Measurements from ENCODE around the gene INVS. TPM values are rescaled to one million over a fixed set of nuclear protein-coding genes. Genes with fewer than 3 reads are reported as not detected.

INVS gene
- total RNA-seq, result 22.3 TPM
- long read RNA-seq, partial matches to known transcripts, result 3 of 12 reads
- long read RNA-seq, other reads (novel, unspliced or antisense), result 7 of 12 reads

GRCh38 chr9:100098887-100099721, at the start of gene INVS, which contains the start of gene ERP44:
Gene INVS, plus strand, starts transcription at chr9:100099243. Its CDS starts 5,279 bp downstream, at chr9:100104522.
Gene ERP44, minus strand, starts transcription at chr9:100099000. Its CDS starts 160 bp downstream, at chr9:100098840.
- peak; percentile 99 for DNase-seq
- H3K27me3 ChIP-seq (ENCODE audit: low read depth), result no peaks in the 10 kb centered on the region
- peak within 1 kb of the TSS; percentile 96 for H3K27ac ChIP-seq
- ATAC-seq, result peak; percentile 99
- intact Hi-C loops (cut with DNase I), result no loop called here
- H3K9me3 ChIP-seq, result no peaks in the 10 kb centered on the region
- H3K4me1 ChIP-seq, result peaks cover 34% of the 10 kb centered on the region
- no peak for TF ChIP-seq CTCF (IDR thresholded peaks at IDR 0.05)
- peak within 1 kb of the TSS; percentile 95 for H3K4me3 ChIP-seq
- H3K36me3 ChIP-seq, result peaks cover 10% of the 10 kb centered on the region

GRCh38 chr9:100049551-100049950, 49.5 kb upstream of the INVS start:
- ATAC-seq (no peak), DNase-seq (no peak)
- Histone ChIP-seq H3K4me1 (no peaks in the 10 kb centered on the region), H3K36me3 (peaks cover 22% of the 10 kb centered on the region), H3K27me3 (ENCODE audit: low read depth) (no peaks in the 10 kb centered on the region), H3K4me3 (no peak overlapping the region), H3K9me3 (no peaks in the 10 kb centered on the region), H3K27ac (no peak overlapping the region)
- intact Hi-C loops (cut with DNase I), result no loop called here
- no peak for TF ChIP-seq CTCF (IDR thresholded peaks at IDR 0.05)

DNA sequence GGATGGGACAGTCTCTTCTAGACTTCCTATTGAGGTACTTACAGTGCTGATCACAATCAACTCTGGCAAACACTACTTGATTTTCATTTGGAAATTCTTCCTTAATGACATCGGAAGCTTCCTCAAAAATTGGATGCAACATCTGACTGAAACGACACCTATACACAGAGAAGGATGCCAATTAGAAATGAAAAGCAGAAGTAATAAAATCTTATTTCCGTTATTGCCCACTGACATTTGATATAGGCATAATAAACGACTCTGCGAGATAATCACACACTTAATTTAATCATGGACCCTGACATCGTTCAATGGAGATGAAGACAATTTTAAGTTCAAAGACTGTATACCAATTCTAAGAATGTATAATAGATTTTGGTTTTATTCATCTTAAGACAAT, 46.7 kb upstream of the INVS start:
- no peaks in the 10 kb centered on the region for H3K27me3 ChIP-seq (ENCODE audit: low read depth)
- no peaks in the 10 kb centered on the region for H3K4me1 ChIP-seq
- DNase-seq (no peak), ATAC-seq (no peak)
- H3K9me3 ChIP-seq, result no peaks in the 10 kb centered on the region
- intact Hi-C loops (cut with DNase I), result no loop called here
- peaks cover 22% of the 10 kb centered on the region for H3K36me3 ChIP-seq
- H3K4me3 ChIP-seq, result no peak overlapping the region
- no peak overlapping the region for H3K27ac ChIP-seq
- TF ChIP-seq CTCF (IDR thresholded peaks at IDR 0.05), result no peak

DNA sequence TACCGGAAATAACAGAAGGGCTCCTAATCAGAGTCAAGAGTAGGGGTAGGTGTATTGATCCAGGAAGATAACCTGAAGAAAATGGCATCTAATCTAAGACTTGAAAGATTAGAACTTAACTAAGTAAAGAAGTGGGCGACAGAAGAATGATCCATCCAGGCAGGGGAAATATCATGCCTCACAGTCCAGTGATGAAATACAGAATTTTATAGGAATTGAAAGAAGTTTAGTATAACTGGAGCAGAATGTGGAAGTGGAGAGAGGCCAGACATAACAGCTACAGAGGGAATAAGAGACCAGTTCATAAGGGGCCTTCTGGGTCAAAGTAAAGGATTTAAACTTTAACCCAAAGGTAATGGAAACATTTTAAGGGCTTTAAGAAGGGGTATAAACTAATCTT, 42.5 kb upstream of the INVS start:
- intact Hi-C loops (cut with DNase I), result no loop called here

GRCh38 chr9:100057624-100058023, 41.4 kb upstream of the INVS start:
- no peak overlapping the region for H3K27ac ChIP-seq
- no peak for TF ChIP-seq CTCF (IDR thresholded peaks at IDR 0.05)
- H3K27me3 ChIP-seq (ENCODE audit: low read depth), result no peaks in the 10 kb centered on the region
- H3K4me1 ChIP-seq, result no peaks in the 10 kb centered on the region
- H3K9me3 ChIP-seq, result no peaks in the 10 kb centered on the region
- no peak overlapping the region for H3K4me3 ChIP-seq
- H3K36me3 ChIP-seq, result peaks cover 22% of the 10 kb centered on the region
- intact Hi-C loops (cut with DNase I), result no loop called here
- DNase-seq (no peak), ATAC-seq (no peak)

More for the DNA sequence above, 42.5 kb upstream of the INVS start:
- Histone ChIP-seq H3K4me1 (no peaks in the 10 kb centered on the region), H3K4me3 (no peak overlapping the region), H3K27ac (no peak overlapping the region), H3K27me3 (ENCODE audit: low read depth) (no peaks in the 10 kb centered on the region), H3K36me3 (peaks cover 28% of the 10 kb centered on the region), H3K9me3 (no peaks in the 10 kb centered on the region)
- TF ChIP-seq CTCF (IDR thresholded peaks at IDR 0.05), result no peak
- no peak for ATAC-seq
- no peak for DNase-seq

All from lower lobe of right lung (tissue), 2 donors.